ENCODE measurements around the gene CFAP43.

Gene CFAP43

DNA sequence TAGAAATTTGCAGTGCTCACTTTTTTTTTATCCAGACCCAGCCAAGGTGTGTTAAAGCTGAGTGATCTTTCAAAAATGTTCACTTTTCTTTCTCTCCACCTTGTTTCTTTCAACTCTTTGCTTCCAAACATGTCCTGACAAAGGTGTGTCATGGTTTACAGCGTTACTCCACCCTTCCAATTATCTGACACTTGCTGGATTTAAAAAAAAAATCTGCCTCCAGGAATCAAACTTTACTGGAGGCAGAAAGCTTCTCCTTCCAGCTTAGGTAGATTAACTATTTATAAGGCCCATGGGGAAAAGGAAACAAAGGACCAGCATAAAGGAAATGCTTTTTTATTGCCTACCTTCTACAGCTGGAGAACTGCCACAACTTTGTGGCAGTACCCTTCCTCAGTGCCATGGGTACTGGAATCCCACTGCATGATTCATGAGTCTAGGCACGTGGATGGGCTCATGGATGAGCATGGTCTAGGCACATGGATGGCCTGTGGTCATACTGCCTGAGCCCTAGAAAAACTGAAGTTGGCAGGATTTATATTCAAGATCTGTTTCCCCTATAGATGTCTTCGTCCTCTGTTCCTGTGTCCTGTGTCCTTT lies 146.3 kb downstream of the CFAP43 start, which contains the start of gene COL17A1:
Gene COL17A1, minus strand, starts transcription at position 80 of the 600 bp plus-strand sequence. CDS start 5,207 bp downstream, outside the sequence.
- no peak for DNase-seq

DNA sequence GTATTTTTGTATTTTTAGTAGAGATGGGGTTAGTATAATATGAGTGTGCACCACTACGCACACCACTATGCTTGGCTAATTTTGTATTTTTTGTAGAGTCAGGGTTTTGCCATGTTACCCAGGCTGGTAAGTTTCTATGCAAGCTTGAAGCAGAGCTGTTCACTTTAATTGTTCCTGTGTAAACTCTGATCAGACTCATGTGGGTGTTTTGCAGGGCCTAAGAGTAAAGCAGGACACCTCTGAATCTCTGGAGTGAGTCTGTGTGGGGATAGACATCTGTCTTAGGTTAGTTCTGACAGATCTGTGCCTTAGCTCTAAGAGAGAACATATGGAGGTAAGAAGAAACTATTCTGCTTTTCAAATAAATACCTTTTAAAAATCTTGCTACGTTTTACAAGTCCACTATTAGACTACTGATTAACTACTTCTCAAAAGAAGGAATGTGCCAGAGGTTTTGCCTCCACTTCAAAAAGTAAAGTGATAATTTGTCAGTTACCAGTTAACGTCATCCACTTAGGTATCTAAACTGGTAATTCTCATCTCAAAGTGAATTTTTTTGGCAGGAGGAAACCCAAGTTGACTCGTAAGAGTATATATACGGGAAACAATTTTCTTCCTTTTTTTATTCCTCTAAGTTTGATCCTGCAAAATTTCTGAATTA lies 147.6 kb downstream of the CFAP43 start:
- no peak for DNase-seq

DNA sequence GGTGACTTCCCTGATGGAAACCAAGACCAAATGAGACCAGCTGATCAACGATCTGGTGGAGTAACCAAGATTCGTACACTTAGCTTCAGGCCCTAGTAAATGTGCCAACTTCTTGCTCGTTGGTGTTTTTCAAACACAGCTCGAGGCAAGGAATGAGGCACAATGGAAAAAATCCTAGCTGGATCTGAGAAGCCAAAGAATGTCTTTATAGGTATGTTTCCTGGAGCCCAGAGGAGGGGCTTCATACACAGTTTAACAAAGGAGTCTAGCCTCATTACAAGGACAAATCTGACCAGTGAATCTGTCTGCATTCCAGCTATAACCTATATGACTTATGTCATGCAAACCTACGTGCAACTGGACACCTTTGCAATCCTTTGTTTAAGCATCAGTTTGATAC lies 150.2 kb downstream of the CFAP43 start:
- no peak for DNase-seq

DNA sequence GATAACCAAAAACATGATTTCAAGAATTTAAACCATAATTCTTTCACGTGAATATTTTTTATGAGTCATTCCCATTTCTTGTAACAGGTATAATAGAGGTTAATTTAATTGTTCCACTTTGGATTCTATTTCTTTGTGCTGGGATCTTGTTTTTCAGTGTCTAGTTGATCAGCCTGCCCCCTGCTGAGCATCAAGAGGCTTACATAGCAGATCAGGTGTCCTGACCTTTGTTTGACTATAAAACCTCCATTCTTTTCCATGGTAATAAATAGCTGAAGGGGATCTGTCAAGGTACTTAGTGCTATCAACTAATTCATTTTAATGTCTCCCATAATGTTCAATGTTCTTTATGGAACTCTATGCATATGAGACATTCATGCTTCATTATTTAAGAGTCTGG lies 151.4 kb downstream of the CFAP43 start:
- DNase-seq: no peak
